ENCODE results near the gene MMP25. TPM values are rescaled to one million over a fixed set of nuclear protein-coding genes. Genes with fewer than 3 reads are reported as not detected.

The MMP25 gene
- total and polyA plus RNA-seq, 9 of the 15 experiments (the other 6 are each of a cell fraction or from before 2014, with no cell fraction given), result 0.03 to 0.04 TPM; not detected in 7

DNA sequence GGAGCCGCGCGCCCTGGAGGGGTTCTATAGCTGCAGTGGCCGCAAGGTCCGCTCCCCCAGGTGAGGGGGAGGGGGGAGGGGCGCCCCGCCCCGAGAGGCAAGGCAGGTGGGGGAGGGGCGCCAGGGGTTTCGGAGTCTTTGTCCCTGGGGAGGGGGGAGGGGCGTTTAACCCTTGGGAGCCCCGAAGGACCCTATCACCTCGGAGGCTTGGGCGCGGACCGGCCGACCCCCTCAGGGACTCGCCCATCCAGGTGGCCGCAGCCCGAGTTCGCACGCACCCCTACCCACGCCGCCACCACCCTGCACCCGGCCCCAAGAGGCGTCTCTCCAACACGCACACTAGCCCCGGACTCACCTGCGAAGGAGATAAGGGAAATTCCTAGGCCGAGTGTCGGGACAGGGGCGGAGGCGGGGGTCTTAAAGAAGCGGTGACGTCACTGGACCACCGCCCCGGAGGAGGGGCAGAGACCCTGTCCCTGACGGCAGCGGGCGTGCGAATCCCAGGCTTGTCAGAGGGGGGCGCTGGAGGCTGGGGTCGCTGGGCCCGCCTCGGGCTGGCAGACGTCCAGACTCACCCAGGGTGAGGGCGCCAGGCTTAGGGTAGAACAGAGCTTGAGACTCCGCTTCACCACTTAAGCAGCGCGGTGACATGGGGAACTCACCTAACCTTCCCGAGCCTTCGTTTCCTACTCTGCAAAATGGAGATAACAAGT lies 28.4 kb upstream of the MMP25 start, which contains the start of gene CLDN6 (continued):
- TF ChIP-seq IRF2 (CRISPR knock-in tag; IDR thresholded peaks at IDR 0.05) (no peak), MYC (IDR thresholded peaks at IDR 0.05; ENCODE audit: low read depth, low read length) (no peak), MYC (CRISPR knock-in tag; IDR thresholded peaks at IDR 0.05; ENCODE audit: borderline replicate concordance, low read depth) (no peak), SAP30 (IDR thresholded peaks at IDR 0.05; ENCODE audit: borderline replicate concordance, insufficient read depth, low read depth, low read length, poor library complexity, severe bottlenecking) (no peak), MYNN (IDR thresholded peaks at IDR 0.05) (peak; percentile 41; the same call in 1 of the 2 replicates), MYNN (CRISPR knock-in tag; IDR thresholded peaks at IDR 0.05) (no peak), MXI1 (IDR thresholded peaks at IDR 0.05; ENCODE audit: low read depth, low read length) (no peak), FOXA3 (CRISPR knock-in tag; conservative IDR thresholded peaks at IDR 0.05 in 1 of 2, IDR thresholded peaks at IDR 0.05 in 1 of 2) (no peak), BDP1 (IDR thresholded peaks at IDR 0.05; ENCODE audit: insufficient read depth, insufficient read length) (no peak), RAD21 (CRISPR knock-in tag; conservative IDR thresholded peaks at IDR 0.05 in 1 of 2, IDR thresholded peaks at IDR 0.05 in 1 of 2) (peak in 1 of 2 experiments; percentile 37; a peak in 2 of 4 replicates), SMARCA4 (IDR thresholded peaks at IDR 0.05) (peak; percentile 22; the same call in 1 of the 2 replicates), MAZ (CRISPR knock-in tag; conservative IDR thresholded peaks at IDR 0.05 in 1 of 2, IDR thresholded peaks at IDR 0.05 in 1 of 2) (peak in 1 of 2 experiments; percentile 43; a peak in 1 of 4 replicates), MAFK (IDR thresholded peaks at IDR 0.05; ENCODE audit: low read length) (no peak), ZNF696 (CRISPR knock-in tag; conservative IDR thresholded peaks at IDR 0.05) (no peak), CREM (IDR thresholded peaks at IDR 0.05; ENCODE audit: low read depth) (peak; percentile 62; the same call in 1 of the 2 replicates), PCBP1 (IDR thresholded peaks at IDR 0.05; ENCODE audit: low read depth, low read length, poor library complexity, severe bottlenecking) (peak; percentile 41), ESRRA (IDR thresholded peaks at IDR 0.05; ENCODE audit: borderline replicate concordance, low read depth) (no peak), JUND (IDR thresholded peaks at IDR 0.05; ENCODE audit: borderline replicate concordance, low read depth, low read length) (peak; percentile 74), JUND (tag; IDR thresholded peaks at IDR 0.05; ENCODE audit: borderline replicate concordance, low read depth, low read length) (no peak)
- TF ChIP-seq, protein P1, sequence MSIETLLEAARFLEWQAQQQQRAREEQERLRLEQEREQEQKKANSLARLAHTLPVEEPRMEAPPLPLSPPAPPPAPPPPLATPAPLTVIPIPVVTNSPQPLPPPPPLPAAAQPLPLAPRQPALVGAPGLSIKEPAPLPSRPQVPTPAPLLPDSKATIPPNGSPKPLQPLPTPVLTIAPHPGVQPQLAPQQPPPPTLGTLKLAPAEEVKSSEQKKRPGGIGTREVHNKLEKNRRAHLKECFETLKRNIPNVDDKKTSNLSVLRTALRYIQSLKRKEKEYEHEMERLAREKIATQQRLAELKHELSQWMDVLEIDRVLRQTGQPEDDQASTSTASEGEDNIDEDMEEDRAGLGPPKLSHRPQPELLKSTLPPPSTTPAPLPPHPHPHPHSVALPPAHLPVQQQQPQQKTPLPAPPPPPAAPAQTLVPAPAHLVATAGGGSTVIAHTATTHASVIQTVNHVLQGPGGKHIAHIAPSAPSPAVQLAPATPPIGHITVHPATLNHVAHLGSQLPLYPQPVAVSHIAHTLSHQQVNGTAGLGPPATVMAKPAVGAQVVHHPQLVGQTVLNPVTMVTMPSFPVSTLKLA (conservative IDR thresholded peaks at IDR 0.05), result no peak
- TF ChIP-seq, protein P2, sequence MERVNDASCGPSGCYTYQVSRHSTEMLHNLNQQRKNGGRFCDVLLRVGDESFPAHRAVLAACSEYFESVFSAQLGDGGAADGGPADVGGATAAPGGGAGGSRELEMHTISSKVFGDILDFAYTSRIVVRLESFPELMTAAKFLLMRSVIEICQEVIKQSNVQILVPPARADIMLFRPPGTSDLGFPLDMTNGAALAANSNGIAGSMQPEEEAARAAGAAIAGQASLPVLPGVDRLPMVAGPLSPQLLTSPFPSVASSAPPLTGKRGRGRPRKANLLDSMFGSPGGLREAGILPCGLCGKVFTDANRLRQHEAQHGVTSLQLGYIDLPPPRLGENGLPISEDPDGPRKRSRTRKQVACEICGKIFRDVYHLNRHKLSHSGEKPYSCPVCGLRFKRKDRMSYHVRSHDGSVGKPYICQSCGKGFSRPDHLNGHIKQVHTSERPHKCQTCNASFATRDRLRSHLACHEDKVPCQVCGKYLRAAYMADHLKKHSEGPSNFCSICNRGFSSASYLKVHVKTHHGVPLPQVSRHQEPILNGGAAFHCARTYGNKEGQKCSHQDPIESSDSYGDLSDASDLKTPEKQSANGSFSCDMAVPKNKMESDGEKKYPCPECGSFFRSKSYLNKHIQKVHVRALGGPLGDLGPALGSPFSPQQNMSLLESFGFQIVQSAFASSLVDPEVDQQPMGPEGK (CRISPR knock-in tag; IDR thresholded peaks at IDR 0.05; ENCODE audit: borderline replicate concordance), result no peak
- TF ChIP-seq, protein P3, sequence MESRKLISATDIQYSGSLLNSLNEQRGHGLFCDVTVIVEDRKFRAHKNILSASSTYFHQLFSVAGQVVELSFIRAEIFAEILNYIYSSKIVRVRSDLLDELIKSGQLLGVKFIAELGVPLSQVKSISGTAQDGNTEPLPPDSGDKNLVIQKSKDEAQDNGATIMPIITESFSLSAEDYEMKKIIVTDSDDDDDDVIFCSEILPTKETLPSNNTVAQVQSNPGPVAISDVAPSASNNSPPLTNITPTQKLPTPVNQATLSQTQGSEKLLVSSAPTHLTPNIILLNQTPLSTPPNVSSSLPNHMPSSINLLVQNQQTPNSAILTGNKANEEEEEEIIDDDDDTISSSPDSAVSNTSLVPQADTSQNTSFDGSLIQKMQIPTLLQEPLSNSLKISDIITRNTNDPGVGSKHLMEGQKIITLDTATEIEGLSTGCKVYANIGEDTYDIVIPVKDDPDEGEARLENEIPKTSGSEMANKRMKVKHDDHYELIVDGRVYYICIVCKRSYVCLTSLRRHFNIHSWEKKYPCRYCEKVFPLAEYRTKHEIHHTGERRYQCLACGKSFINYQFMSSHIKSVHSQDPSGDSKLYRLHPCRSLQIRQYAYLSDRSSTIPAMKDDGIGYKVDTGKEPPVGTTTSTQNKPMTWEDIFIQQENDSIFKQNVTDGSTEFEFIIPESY (CRISPR knock-in tag; IDR thresholded peaks at IDR 0.05), result peak; percentile 94

Data from K562 (cell line).